Tibial nerve (tissue), 4 donors: ENCODE data around the gene TNRC6C.

ENCODE experiments used
- EP300 ChIP-seq, 2 donors: sonication (generic); formaldehyde crosslinking; IDR thresholded peaks; one replicate each; pipeline ENCODE4 v1.6.1; 2017; ENCODE audit warnings: antibody characterized with exemption in 2 of 2, mild to moderate bottlenecking in 1 of 2
- POLR2A ChIP-seq, 2 donors: fragments of 450-650 bp; IDR thresholded peaks; one replicate each; pipeline ENCODE4 v1.6.1; 2017; ENCODE audit warnings: antibody characterized with exemption in 2 of 2, mild to moderate bottlenecking in 2 of 2, moderate library complexity in 2 of 2
- TF ChIP-seq, protein P1 (sequence below), 5 experiments: fragments of 200-600 bp in 3 of 5; fragments of 450-650 bp in 2 of 5; sonication (generic) in 3 of 5; IDR thresholded peaks; one replicate each; pipeline ENCODE4 v1.5.1; 2016 to 2019; ENCODE audit warnings: antibody characterized with exemption in 5 of 5, mild to moderate bottlenecking in 3 of 5, moderate library complexity in 2 of 5

- TF ChIP-seq, protein P1, sequence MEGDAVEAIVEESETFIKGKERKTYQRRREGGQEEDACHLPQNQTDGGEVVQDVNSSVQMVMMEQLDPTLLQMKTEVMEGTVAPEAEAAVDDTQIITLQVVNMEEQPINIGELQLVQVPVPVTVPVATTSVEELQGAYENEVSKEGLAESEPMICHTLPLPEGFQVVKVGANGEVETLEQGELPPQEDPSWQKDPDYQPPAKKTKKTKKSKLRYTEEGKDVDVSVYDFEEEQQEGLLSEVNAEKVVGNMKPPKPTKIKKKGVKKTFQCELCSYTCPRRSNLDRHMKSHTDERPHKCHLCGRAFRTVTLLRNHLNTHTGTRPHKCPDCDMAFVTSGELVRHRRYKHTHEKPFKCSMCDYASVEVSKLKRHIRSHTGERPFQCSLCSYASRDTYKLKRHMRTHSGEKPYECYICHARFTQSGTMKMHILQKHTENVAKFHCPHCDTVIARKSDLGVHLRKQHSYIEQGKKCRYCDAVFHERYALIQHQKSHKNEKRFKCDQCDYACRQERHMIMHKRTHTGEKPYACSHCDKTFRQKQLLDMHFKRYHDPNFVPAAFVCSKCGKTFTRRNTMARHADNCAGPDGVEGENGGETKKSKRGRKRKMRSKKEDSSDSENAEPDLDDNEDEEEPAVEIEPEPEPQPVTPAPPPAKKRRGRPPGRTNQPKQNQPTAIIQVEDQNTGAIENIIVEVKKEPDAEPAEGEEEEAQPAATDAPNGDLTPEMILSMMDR (IDR thresholded peaks at IDR 0.05), result no peak
- TF ChIP-seq POLR2A (IDR thresholded peaks at IDR 0.05), result no peak
- no peak for TF ChIP-seq EP300 (IDR thresholded peaks at IDR 0.05)
These were observed 1.2 kb upstream of the TNRC6C start for GRCh38 chr17:77957235-77957856.
